ENCODE measurements around the gene ARMC6. TPM values are rescaled to one million over a fixed set of nuclear protein-coding genes. Genes with fewer than 3 reads are reported as not detected.

ARMC6 gene
- total RNA-seq, 3 donors from 2014 or later (not counting 1 experiment from before 2014, with no cell fraction given), result 19.3 to 21.2 (median 21.0) TPM

GRCh38 chr19:19061506-19061905 lies 28.1 kb downstream of the ARMC6 start:
- intact Hi-C loops (cut with micrococcal nuclease), result loop anchor here (5.0 kb wide), 1 partner anchor 131 kb away; the partner anchor contains the start of genes BORCS8 and RFXANK
- H3K27ac Mint-ChIP-seq, result no peak overlapping the region
- no peaks in the 10 kb centered on the region for H3K36me3 Mint-ChIP-seq
- H3K4me1 ChIP-seq (ENCODE audit: control insufficient read depth, insufficient read depth, low read length), result peaks cover 29% of the 10 kb centered on the region
- peaks cover 14% of the 10 kb centered on the region for H3K36me3 ChIP-seq (ENCODE audit: control insufficient read depth, insufficient read depth, low read length)
- DNase-seq (no peak), ATAC-seq (no peak)
- H3K9me3 Mint-ChIP-seq, result no peaks in the 10 kb centered on the region
- 97% methylated on average over 8 of the region's 8 CpGs for WGBS (ENCODE audit: insufficient coverage)
- H3K4me3 ChIP-seq (ENCODE audit: low read length), result no peak overlapping the region
- no peak overlapping the region for H3K4me3 Mint-ChIP-seq
- H3K4me1 Mint-ChIP-seq, result peaks cover 14 to 36% of the 10 kb centered on the region in 2 donors
- no peaks in the 10 kb centered on the region for H3K9me3 ChIP-seq (ENCODE audit: control insufficient read depth, insufficient read depth, low read length)
- TF ChIP-seq CTCF (IDR thresholded peaks at IDR 0.05), result no peak
- H3K27me3 ChIP-seq (ENCODE audit: control insufficient read depth, insufficient read depth, low read length), result no peaks in the 10 kb centered on the region
- H3K27me3 Mint-ChIP-seq (ENCODE audit: low read depth in 2 of 2), result no peaks in the 10 kb centered on the region
- H3K27ac ChIP-seq (ENCODE audit: low read length), result no peak overlapping the region

GRCh38 chr19:19062454-19063182 lies 29.2 kb downstream of the ARMC6 start:
- peaks cover 7% of the 10 kb centered on the region for H3K36me3 ChIP-seq (ENCODE audit: control insufficient read depth, insufficient read depth, low read length)
- intact Hi-C loops (cut with micrococcal nuclease), result loop anchor here (1.0 to 5.0 kb wide), 5 partner anchors 22 to 143 kb away; partner anchors contain the start of genes BORCS8, COPE, DDX49 and RFXANK
- no peak for ATAC-seq
- Mint-ChIP-seq H3K27me3 (ENCODE audit: low read depth in 2 of 2) (no peaks in the 10 kb centered on the region), H3K4me3 (peak overlapping the region; percentile 66), H3K27ac (peak overlapping the region in 1 of 2 donors; percentile 93), H3K36me3 (no peaks in the 10 kb centered on the region), H3K4me1 (peaks cover 14 to 45% of the 10 kb centered on the region in 2 donors), H3K9me3 (no peaks in the 10 kb centered on the region)
- 99% methylated on average over 4 of the region's 4 CpGs for WGBS (ENCODE audit: insufficient coverage)
- no peaks in the 10 kb centered on the region for H3K27me3 ChIP-seq (ENCODE audit: control insufficient read depth, insufficient read depth, low read length)
- no peaks in the 10 kb centered on the region for H3K9me3 ChIP-seq (ENCODE audit: control insufficient read depth, insufficient read depth, low read length)
- no peak overlapping the region for H3K27ac ChIP-seq (ENCODE audit: low read length)
- DNase-seq, result peak in 1 of 2 donors; percentile 19
- H3K4me1 ChIP-seq (ENCODE audit: control insufficient read depth, insufficient read depth, low read length), result peaks cover 40% of the 10 kb centered on the region
- H3K4me3 ChIP-seq (ENCODE audit: low read length), result peak overlapping the region; percentile 38
- TF ChIP-seq CTCF (IDR thresholded peaks at IDR 0.05), result no peak

GRCh38 chr19:19063183-19064097 lies 30.0 kb downstream of the ARMC6 start, which contains the start of gene SLC25A42:
TSS of gene SLC25A42 (plus strand) at chr19:19063994. CDS start at chr19:19096125, 32,131 bp downstream.
- ATAC-seq, result peak; percentile 87 to 96 (median 89)
- Mint-ChIP-seq H3K4me1 (peaks cover 14 to 48% of the 10 kb centered on the region in 2 donors), H3K4me3 (peak within 1 kb of the TSS; percentile 89), H3K27ac (peak within 1 kb of the TSS; percentile 77 to 93), H3K27me3 (ENCODE audit: low read depth in 2 of 2) (no peaks in the 10 kb centered on the region), H3K9me3 (no peaks in the 10 kb centered on the region), H3K36me3 (no peaks in the 10 kb centered on the region)
- peak; percentile 99 for DNase-seq
- Histone ChIP-seq H3K27ac (ENCODE audit: low read length) (peak within 1 kb of the TSS; percentile 81), H3K27me3 (ENCODE audit: control insufficient read depth, insufficient read depth, low read length) (no peaks in the 10 kb centered on the region), H3K36me3 (ENCODE audit: control insufficient read depth, insufficient read depth, low read length) (no peaks in the 10 kb centered on the region), H3K9me3 (ENCODE audit: control insufficient read depth, insufficient read depth, low read length) (no peaks in the 10 kb centered on the region), H3K4me3 (ENCODE audit: low read length) (peak within 1 kb of the TSS; percentile 78), H3K4me1 (ENCODE audit: control insufficient read depth, insufficient read depth, low read length) (peaks cover 49% of the 10 kb centered on the region)
- WGBS (ENCODE audit: insufficient coverage), result 5% methylated on average over 77 of the region's 77 CpGs
- no peak for TF ChIP-seq CTCF (IDR thresholded peaks at IDR 0.05)
- intact Hi-C loops (cut with micrococcal nuclease), result loop anchor here (1.0 to 5.0 kb wide), 5 partner anchors 23 to 144 kb away; partner anchors contain the start of genes BORCS8, COPE, DDX49 and RFXANK
